Activated CD8-positive, alpha-beta memory T cell treated with anti-CD3 and anti-CD28 coated beads for 4 hours (primary cell): ENCODE data around the gene EIF4G3.
"Not testable (repeated sequence)": the region's sequence is repeated elsewhere in the genome, so short reads cannot be mapped to it uniquely, and the experiment has no call there.

Experiments
- DNase-seq, 2 donors: peaks; one replicate each; pipeline ENCODE4 v3.0.0-alpha.2; 2020; ENCODE audit warnings: low read depth in 2 of 2

The EIF4G3 gene

DNA sequence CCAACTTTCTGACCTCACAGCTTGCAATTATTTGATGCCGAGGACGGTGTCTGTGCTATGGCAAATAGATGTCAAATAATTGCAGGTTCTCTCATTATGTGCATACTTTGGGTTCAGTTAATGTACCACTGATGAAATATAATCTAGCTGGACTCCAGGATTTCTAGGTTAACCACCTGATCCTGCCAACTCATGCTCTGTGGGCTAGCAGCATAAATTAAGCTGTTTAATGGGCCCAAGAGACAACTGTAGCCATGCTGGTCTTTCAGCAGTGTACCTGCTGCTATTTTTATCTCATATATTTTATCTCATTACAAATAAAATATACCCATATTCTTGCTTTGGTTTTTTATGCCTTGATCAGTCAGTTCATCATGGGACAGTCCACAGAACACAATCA is 346.3 kb downstream of the EIF4G3 start:
- DNase-seq = no peak

DNA sequence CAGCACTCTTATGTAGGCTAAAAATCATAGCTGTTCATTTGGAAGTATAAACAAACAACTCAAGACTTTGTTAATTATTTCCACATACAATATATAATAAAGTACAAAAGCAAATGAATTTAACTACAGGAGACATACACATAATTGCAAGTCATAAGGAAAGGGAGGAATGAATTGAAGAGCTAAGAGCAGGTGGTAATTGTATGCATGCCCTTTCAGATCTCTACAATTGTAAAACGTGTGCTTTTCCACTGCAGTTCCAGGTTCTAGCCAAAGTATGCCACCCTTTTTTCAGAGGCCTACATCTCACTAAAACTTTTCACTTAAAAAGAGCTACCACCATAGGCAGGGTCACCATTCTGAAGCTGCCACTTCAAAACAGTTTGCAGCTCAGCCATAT is 346.8 kb downstream of the EIF4G3 start:
- no peak for DNase-seq

- DNase-seq = no peak
Measured at GRCh38 chr1:20829531-20829930, 347.2 kb downstream of the EIF4G3 start.

GRCh38 chr1:20823845-20824244 is 352.9 kb downstream of the EIF4G3 start:
- DNase-seq = no peak

- DNase-seq = no peak
Measured at GRCh38 chr1:20821466-20821865, 355.2 kb downstream of the EIF4G3 start.

DNA sequence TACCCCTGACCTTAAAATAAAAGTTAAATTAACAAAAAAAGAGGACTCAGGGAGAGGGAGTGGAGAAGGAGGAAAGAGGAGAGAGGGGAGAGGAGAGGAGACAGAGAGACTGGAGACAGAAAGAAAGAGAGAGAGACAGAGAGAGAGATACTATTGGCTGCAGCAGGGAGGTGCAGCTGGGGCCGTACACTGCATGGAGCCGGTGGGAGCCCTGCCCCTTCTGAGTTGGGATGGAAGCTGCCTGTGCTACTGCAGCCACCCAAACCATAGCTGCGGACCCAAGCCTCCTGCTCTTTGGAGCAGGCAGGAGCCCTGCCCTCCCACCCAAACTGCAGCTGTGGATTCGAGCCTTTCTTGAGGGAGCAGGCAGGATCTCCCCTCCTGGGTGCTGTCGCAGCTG is 356.9 kb downstream of the EIF4G3 start:
- no peak for DNase-seq

- no peak for DNase-seq
Measured at GRCh38 chr1:20814534-20814871, 362.2 kb downstream of the EIF4G3 start.

GRCh38 chr1:20811916-20812315 is 364.8 kb downstream of the EIF4G3 start:
- DNase-seq = no peak

DNA sequence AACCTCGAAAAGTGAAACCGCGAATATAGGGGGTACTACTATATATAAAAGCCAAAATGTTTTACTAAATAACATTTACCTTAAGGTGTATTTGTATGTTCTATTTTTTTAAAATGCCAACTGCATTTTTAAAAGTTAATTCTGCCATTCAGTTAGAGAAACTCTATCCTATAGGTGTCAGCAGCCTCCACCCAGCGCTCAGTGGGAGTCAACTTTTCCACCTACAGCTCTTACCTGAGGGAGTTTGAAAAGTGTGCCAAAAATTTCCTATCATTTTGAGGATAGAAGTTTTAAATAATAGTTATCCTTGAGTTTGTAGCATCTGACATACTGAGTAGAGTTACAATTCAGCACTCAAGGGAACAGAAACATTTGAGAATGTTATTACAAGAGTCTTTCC is 383.5 kb downstream of the EIF4G3 start:
- no peak for DNase-seq

GRCh38 chr1:20792196-20792595 is 384.5 kb downstream of the EIF4G3 start:
- DNase-seq = no peak

- no peak for DNase-seq
Measured at GRCh38 chr1:20790785-20791184, 385.9 kb downstream of the EIF4G3 start.

- not testable (repeated sequence) for DNase-seq
Measured at GRCh38 chr1:20789598-20789997, 387.1 kb downstream of the EIF4G3 start.

- DNase-seq = no peak
Measured at GRCh38 chr1:20787840-20788795, 388.6 kb downstream of the EIF4G3 start.

DNA sequence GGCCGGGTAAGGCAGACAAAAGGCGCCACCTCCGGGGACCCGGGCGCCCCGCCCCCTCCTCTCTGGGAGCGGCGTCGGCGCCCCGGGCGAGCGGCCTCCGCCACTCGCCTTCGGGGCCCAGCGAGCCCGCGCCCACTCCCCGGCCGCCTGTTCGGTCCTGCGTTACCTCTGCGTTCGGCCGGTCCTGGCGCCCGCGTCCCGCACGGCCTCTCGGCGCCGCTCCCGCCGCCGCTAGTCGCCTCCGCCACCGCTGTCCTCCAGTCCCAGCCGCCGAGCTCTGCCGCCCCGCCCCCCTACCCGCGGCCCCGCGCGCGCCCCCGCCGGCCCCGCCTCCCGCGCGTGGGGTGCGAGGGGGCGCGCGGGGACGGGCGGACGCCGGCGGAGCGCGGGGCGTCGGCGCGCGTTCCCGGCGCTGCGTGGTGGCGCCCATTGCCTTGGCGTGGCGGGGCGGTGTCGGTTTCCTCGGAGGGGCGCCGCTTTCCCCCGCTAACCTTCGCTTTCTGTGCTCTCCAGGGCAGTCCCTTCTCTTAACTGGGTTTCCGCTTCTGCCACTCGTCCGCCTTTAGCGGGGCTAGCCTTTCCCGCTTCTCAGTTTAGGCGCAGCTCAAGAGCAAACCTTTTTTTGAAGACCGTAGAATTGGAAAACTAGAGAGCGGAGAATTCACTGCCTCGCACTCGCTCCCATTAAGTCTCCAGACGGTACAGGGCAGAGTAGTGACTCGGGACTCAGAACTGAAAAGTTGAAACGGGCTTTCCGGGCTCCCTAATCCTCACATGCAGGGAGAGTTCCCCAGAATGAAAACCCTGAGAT is 389.5 kb downstream of the EIF4G3 start, which contains the start of gene HP1BP3:
Gene HP1BP3 (minus strand): TSS at position 279 of the 811 bp plus-strand sequence. CDS start 6,867 bp downstream, outside the sequence.
- DNase-seq = peak; percentile 56 to 74

DNA sequence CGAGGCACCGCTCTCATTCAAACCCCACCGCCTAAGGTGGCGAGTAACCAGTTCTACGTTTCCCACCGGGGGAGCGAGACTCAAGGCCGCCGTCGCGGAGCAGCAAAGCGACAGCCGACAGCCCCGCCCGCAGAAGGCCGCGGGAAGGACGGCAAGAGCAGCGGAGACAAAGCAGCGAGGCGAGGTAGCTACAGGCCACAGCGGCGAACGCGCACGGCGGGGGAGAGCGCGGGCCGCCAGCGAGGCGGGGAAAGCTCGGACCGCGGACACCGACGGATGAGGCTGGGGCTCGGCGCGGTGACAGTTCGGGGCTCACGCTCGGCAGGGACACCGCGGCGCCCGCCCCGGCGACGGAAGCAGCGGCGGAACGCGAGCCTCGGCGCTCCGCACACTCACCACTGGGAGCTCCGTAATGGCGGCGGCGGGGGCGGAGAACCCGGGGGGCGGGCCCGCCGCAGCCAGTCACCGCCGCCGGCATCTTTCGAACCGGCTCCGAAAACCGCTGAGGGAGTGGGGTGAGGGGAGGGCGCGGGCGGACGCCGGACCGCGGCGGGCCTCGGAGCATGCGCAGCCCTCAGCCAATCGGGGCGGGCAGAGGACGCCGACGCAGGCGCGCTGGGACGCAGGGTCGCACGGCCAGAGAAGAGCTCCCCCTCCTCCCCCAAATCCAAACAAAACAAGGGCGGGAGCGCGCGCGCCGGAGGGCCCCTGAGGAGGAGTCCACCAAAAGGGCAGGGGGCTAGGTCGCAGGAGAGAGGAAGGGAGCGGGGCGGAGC is 390.3 kb downstream of the EIF4G3 start:
- peak; percentile 91 to 93 for DNase-seq

- peak in 1 of 2 donors; percentile 11 for DNase-seq
Measured at GRCh38 chr1:20785907-20786252, 390.8 kb downstream of the EIF4G3 start.

GRCh38 chr1:20775700-20776099 is 401.0 kb downstream of the EIF4G3 start:
- DNase-seq = no peak

GRCh38 chr1:20771780-20772179 is 404.9 kb downstream of the EIF4G3 start:
- DNase-seq = no peak

GRCh38 chr1:20770314-20771087 is 406.2 kb downstream of the EIF4G3 start:
- DNase-seq = no peak

GRCh38 chr1:20767271-20767670 is 409.4 kb downstream of the EIF4G3 start:
- no peak for DNase-seq

GRCh38 chr1:20763417-20763816 is 413.3 kb downstream of the EIF4G3 start:
- DNase-seq = no peak
